ENCODE measurements around the gene XAGE1B.

- TF ChIP-seq POLR2A (IDR thresholded peaks at IDR 0.05; ENCODE audit: low read depth, low read length) (no peak), POLR2AphosphoS5 (IDR thresholded peaks at IDR 0.05; ENCODE audit: low read depth, low read length) (no peak), TAF1 (IDR thresholded peaks at IDR 0.05; ENCODE audit: low read depth, low read length) (no peak)
Observed at GRCh38 chrX:52544147-52544840, 27.4 kb upstream of the XAGE1B start.

All from GM12891 (cell line).